ENCODE data around the gene ARHGAP24.

- TF ChIP-seq, protein P1, sequence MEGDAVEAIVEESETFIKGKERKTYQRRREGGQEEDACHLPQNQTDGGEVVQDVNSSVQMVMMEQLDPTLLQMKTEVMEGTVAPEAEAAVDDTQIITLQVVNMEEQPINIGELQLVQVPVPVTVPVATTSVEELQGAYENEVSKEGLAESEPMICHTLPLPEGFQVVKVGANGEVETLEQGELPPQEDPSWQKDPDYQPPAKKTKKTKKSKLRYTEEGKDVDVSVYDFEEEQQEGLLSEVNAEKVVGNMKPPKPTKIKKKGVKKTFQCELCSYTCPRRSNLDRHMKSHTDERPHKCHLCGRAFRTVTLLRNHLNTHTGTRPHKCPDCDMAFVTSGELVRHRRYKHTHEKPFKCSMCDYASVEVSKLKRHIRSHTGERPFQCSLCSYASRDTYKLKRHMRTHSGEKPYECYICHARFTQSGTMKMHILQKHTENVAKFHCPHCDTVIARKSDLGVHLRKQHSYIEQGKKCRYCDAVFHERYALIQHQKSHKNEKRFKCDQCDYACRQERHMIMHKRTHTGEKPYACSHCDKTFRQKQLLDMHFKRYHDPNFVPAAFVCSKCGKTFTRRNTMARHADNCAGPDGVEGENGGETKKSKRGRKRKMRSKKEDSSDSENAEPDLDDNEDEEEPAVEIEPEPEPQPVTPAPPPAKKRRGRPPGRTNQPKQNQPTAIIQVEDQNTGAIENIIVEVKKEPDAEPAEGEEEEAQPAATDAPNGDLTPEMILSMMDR (IDR thresholded peaks at IDR 0.05) = no peak
- no peak for TF ChIP-seq POLR2A (IDR thresholded peaks at IDR 0.05)
These were observed 392.3 kb downstream of the ARHGAP24 start for GRCh38 chr4:85867271-85867670.
